Stimulated activated CD4-positive, alpha-beta T cell treated with anti-CD3 and anti-CD28 coated beads, Interleukin-12 subunit alpha, Interleukin-12 subunit beta, amount 100 ng/mL, for 48 hours (primary cell): ENCODE results near the gene NANP.
"Not testable (repeated sequence)": the region's sequence is repeated elsewhere in the genome, so short reads cannot be mapped to it uniquely, and the experiment has no call there.

ENCODE experiments used
- DNase-seq, 3 donors: peaks; one replicate each; pipeline ENCODE4 v3.0.0-alpha.2; 2020; ENCODE audit warnings: low read depth in 2 of 3, low spot score in 1 of 3

The NANP gene

GRCh38 chr20:25606094-25606695 lies 17.6 kb downstream of the NANP start:
- DNase-seq, result no peak

GRCh38 chr20:25605148-25605547 lies 18.7 kb downstream of the NANP start:
- DNase-seq, result no peak

- no peak for DNase-seq
These were observed 19.2 kb downstream of the NANP start for GRCh38 chr20:25604611-25605010.

GRCh38 chr20:25602914-25603309 lies 20.9 kb downstream of the NANP start:
- not testable (repeated sequence) for DNase-seq

DNA sequence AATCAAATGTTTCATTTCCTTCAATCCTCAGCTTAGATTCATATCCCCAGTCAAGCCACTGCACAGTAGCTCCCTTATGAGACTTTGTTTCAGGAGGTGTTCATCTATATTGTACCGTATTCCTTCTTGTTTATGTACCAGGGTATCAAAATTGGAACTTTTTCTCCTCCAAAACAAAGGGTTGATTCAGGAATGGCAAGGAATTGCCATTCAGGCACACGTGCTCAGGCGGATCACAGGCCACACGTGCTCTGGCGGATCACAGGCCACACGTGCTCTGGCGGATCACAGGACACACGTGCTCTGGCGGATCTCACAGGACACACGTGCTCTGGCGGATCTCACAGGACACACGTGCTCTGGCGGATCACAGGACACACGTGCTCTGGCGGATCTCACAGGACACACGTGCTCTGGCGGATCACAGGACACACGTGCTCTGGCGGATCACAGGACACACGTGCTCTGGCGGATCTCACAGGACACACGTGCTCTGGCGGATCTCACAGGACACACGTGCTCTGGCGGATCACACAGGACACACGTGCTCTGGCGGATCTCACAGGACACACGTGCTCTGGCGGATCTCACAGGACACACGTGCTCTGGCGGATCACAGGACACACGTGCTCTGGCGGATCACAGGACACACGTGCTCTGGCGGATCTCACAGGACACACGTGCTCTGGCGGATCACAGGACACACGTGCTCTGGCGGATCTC lies 21.5 kb downstream of the NANP start:
- DNase-seq, result not testable (repeated sequence)

DNA sequence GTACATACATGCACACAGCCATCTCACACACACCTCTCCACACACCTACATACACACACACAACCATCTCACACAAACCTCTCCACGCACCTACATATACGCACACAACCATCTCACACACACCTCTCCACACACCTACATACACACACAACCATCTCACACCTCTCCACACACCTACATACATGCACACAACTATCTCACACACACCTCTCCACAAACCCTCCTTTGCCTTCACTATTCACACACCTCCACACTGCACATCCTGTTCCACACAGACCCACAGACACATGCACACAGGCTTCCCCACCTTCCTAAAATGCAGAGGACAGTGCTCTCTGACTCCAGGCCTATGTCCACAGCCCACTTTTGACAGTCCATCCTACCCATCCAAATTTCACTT lies 22.2 kb downstream of the NANP start:
- DNase-seq, result no peak

DNA sequence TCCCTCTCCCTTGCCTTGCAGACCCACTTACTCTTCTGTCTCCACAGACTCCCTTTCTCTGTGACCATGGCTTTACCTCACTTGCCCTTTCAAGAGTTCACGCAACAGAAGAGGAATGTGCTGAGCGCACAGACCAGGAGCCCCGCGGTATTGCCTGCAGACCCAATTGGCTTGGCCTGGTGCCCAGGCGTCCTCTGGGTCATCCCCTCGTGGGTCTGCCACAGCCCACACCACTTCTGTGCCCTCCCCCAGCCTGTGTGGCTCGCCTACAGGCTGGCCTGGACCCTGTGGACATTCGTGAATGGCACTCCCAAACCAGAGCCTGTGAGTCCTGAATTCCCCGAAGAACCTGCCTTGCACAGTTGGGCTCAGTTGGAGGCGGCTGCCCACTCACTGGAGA lies 23.2 kb downstream of the NANP start:
- no peak for DNase-seq

DNA sequence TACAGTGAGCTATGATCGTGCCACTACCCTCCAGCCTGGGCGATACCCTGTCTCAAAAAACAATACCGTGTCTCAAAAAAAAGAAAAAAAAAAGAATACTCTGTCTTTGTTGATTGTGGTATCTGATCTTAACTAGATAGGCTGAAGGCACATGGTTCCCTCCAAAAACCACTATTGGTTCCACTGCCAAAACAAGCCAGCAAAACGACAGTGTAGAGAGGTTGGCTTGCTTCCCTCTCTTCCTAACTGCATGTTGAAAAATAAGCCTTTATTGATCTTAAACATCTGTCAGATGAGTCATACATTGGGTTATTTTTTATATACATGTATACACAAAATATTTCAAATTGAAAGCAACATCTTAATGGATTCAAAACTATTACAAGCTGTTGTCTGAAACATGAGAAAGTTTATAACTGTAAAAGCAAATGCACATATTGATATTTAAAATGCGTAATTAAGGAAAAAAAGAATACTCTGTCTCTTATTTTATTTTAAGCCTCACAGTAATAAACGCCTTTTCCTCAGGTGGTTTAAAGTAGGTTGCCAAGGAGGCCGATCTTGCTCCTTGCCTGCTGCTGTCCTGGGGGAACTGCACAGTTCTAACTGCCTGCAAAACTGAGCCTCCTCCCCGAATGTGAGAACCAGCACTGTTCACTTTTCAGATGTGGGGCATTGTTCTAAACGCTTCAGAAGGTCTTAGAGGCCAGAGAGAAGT lies 31.5 kb downstream of the NANP start:
- no peak for DNase-seq

- DNase-seq, result not testable (repeated sequence)
These were observed 33.0 kb downstream of the NANP start for GRCh38 chr20:25590778-25591177.

- DNase-seq, result no peak
These were observed 35.3 kb downstream of the NANP start for GRCh38 chr20:25588491-25588890.

DNA sequence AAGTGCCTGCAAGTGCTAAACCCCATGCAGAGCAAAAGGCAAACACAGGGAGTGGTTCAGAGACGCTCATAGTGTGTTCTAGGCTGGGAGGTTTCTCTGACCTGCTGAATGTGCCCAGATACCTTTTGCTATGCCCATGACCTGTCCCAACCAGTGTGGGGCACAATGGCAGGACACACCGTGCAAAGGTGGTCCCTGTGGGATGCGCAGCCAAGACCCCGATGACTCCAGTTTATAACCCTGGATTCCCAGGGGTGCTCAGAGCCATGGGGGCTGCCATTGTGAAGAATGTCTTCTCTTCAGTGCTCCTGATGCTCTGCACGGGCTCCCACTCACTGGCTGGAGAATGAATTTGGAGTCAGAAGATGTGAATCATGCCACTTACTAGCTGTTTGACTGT lies 36.3 kb downstream of the NANP start:
- no peak for DNase-seq

- no peak for DNase-seq
These were observed 36.9 kb downstream of the NANP start for GRCh38 chr20:25586877-25587276.

DNA sequence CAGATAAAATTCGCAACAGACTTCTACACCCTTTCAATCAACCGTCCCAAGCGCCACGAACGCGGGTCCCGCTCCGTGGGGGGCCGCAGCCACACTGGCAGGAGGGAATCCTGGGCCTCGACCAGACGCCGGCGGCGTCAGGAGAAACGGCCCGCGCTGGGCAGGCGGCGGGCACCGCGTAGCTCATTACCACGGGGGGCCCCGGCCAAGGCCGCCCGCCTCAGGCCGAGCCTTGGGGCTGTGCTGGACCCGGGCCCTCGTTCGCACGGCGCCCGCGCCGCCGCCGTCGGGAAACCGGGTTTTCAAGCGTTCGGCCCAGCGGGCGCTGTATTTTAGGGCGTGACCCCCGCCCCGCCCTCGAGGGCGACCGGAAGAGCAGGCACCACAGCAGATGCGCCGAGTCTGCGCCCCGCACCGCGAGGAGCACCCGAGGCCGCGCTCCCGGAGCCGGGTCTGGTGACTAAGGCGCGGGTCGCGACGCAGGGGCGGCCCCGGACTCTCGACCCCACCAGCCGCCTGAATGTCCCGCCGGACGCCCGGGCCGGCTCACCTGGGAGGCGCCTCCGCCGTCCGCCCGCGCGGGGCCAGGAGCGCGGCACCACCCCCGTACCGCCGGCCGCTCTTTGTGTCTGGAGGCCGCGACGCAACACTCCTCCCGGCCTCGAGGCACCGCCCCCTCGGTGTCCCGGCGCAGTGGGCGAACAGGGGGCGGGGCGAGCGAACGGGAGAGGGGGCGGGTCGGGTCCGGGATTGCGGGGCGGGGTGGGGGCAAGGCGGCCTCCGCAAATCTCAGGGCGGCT lies 38.7 kb downstream of the NANP start, which contains the start of gene NINL:
TSS of gene NINL (minus strand) at position 627 of the 800 bp plus-strand sequence. CDS start 58,944 bp downstream, outside the sequence.
- DNase-seq, result peak; percentile 7 to 39 (median 9)

- not testable (repeated sequence) for DNase-seq
These were observed 40.2 kb downstream of the NANP start for GRCh38 chr20:25583607-25584006.

DNA sequence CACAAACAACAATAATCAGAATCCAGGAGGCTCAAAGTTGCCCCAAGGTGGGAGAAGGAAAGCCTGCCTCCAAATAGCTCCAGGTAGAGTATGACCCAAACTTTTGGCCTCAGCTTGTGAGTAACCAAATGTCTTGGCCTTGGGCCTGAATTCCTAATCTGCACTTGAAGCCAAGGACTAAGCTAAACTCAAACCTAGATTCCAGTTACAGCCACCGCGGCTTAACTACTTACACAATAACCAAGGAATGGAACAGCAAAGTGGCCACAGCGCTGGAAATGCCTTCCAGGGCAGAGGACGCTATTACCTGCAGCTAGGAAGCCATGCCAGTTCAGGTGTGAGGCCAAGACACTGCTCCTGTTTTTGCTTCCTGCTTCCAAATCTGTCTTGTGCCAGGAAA lies 43.1 kb downstream of the NANP start:
- DNase-seq, result no peak

- DNase-seq, result no peak
These were observed 44.6 kb downstream of the NANP start for GRCh38 chr20:25579081-25579770.

GRCh38 chr20:25576783-25577530 lies 46.9 kb downstream of the NANP start:
- no peak for DNase-seq

DNA sequence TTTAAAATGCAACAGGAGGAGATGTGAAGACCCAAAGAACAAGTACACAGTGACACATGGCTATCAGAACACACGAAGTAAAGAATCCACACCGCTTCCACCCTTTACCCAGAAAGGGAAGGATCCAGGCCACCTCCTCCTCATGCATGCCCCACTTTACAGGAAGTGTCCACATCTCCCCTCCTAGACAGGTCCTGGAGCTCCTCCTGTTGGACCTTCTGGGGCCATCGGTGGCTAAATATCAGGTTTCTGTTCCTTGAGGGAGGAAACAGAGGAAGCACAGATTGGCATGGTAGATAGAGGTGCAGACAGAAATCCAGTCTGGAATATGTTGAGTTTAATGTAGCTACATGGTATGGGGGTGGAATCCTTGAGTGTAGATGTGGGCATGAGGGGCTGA lies 49.4 kb downstream of the NANP start:
- no peak for DNase-seq

- no peak for DNase-seq
These were observed 50.2 kb downstream of the NANP start for GRCh38 chr20:25573288-25574251.
